Epithelial cell of esophagus (primary cell): ENCODE results near the gene DLGAP4.

ENCODE experiments used
- DNase-seq: peaks from one replicate; pipeline ENCODE4 v3.0.0; 2010; ENCODE audit warnings: low read depth
- H3K4me3 ChIP-seq: 2 replicates; pipeline ENCODE4 v1.5.1; 2011; ENCODE audit warnings: mild to moderate bottlenecking, low read length, control low read depth
- CTCF ChIP-seq: IDR thresholded peaks from 2 replicates; pipeline ENCODE4 v1.5.1; 2011; ENCODE audit warnings: low read depth, mild to moderate bottlenecking, low read length, control low read depth, inconsistent platforms; ENCODE audit not compliant: insufficient read depth; ENCODE audit errors: missing control alignments

The DLGAP4 gene

GRCh38 chr20:36305602-36306551, at the start of gene DLGAP4:
Gene DLGAP4, plus strand, starts transcription at chr20:36306339. Its CDS starts 125,379 bp downstream, at chr20:36431718.
- TF ChIP-seq CTCF, result no peak
- no peak within 1 kb of the TSS for H3K4me3 ChIP-seq
- no peak for DNase-seq

GRCh38 chr20:36259177-36260061, 46.7 kb upstream of the DLGAP4 start:
- DNase-seq, result no peak
- no peak overlapping the region for H3K4me3 ChIP-seq
- no peak for TF ChIP-seq CTCF

- DNase-seq, result no peak
- no peak overlapping the region for H3K4me3 ChIP-seq
- TF ChIP-seq CTCF, result no peak
Measured at GRCh38 chr20:36260316-36260715, 45.8 kb upstream of the DLGAP4 start.

GRCh38 chr20:36261389-36262105, 44.6 kb upstream of the DLGAP4 start:
- no peak overlapping the region for H3K4me3 ChIP-seq
- no peak for TF ChIP-seq CTCF
- DNase-seq, result no peak

- DNase-seq, result no peak
- no peak for TF ChIP-seq CTCF
- H3K4me3 ChIP-seq, result no peak overlapping the region
Measured at GRCh38 chr20:36262440-36262839, 43.7 kb upstream of the DLGAP4 start.

GRCh38 chr20:36264426-36265246, 41.5 kb upstream of the DLGAP4 start:
- TF ChIP-seq CTCF, result no peak
- DNase-seq, result no peak
- H3K4me3 ChIP-seq, result no peak overlapping the region
